Measurements from ENCODE around the gene PEX7. TPM values are rescaled to one million over a fixed set of nuclear protein-coding genes. Genes with fewer than 3 reads are reported as not detected.
"Not testable (repeated sequence)": the region's sequence is repeated elsewhere in the genome, so short reads cannot be mapped to it uniquely, and the experiment has no call there.

Gene PEX7
- total RNA-seq, 4 donors from 2014 or later: 9.0 to 21.5 (median 11.7) TPM; not detected in 1

DNA sequence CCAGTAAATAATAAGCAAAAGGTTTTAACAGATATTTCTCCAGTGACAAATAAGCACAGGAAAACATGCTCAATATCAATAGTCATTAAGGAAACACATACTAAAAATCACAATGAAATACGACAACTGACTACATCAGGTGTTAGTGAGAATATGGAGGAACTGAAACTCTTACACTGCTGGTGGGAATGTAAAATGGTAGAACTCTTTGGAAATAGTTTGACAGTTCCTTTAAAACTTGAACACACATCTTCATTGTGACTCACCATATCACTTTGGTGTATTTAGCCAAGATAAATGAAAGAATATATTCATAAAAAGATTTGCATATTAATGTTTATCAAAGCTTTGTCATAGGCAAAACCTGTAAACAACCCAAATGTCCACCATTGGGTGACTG is 18.8 kb upstream of the PEX7 start:
- TF ChIP-seq, protein P1, sequence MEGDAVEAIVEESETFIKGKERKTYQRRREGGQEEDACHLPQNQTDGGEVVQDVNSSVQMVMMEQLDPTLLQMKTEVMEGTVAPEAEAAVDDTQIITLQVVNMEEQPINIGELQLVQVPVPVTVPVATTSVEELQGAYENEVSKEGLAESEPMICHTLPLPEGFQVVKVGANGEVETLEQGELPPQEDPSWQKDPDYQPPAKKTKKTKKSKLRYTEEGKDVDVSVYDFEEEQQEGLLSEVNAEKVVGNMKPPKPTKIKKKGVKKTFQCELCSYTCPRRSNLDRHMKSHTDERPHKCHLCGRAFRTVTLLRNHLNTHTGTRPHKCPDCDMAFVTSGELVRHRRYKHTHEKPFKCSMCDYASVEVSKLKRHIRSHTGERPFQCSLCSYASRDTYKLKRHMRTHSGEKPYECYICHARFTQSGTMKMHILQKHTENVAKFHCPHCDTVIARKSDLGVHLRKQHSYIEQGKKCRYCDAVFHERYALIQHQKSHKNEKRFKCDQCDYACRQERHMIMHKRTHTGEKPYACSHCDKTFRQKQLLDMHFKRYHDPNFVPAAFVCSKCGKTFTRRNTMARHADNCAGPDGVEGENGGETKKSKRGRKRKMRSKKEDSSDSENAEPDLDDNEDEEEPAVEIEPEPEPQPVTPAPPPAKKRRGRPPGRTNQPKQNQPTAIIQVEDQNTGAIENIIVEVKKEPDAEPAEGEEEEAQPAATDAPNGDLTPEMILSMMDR (IDR thresholded peaks at IDR 0.05): no peak
- no peak for TF ChIP-seq POLR2A (IDR thresholded peaks at IDR 0.05)

DNA sequence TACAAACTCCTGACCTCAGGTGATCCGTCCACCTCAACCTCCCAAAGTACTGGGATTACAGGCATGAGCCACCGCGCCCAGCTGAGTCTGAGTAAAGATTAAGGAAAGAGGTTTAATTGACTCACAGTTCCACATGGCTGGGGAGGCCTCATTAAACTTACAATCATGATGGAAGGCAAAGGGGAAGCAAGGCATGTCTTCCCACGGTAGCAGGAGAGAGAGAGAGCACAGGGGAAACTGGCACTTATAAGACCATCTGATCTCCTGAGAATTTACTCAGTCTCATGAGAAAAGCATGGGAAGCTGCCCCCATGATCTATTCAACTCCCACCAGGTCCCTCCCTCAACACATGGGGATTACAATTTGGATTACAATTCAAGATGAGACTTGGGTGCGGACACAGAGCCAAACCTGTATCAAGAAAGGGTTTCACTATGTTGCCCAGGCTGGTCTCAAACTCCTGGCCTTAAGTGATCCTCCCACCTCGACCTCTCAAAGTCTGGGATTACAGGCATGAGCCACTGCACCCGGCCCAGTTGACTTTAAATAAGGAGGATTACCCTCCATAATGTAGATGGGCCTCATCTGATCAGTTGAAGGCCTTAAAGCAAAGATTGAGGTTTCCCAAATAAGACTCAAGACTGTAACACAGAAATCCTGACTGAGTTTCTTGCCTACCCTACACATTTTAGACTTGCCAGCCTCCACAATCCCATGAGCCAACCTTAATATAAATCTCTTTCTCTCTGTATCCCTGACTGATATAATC is 13.1 kb upstream of the PEX7 start:
- Histone ChIP-seq H3K27me3 (no peaks in the 10 kb centered on the region), H3K9me3 (no peaks in the 10 kb centered on the region), H3K36me3 (no peaks in the 10 kb centered on the region), H3K27ac (no peak overlapping the region), H3K4me3 (no peak overlapping the region), H3K4me1 (no peaks in the 10 kb centered on the region)
- intact Hi-C loops (cut with DNase I; ENCODE audit: low total_unique reads): no loop called here
- TF ChIP-seq POLR2A (IDR thresholded peaks at IDR 0.05): no peak
- TF ChIP-seq, protein P1 (IDR thresholded peaks at IDR 0.05): no peak
- DNase-seq: no peak

More for the DNA sequence above, 18.8 kb upstream of the PEX7 start:
- no peaks in the 10 kb centered on the region for H3K27me3 ChIP-seq
- H3K27ac ChIP-seq: no peak overlapping the region
- H3K4me3 ChIP-seq: no peak overlapping the region
- H3K36me3 ChIP-seq: no peaks in the 10 kb centered on the region
- H3K9me3 ChIP-seq: no peaks in the 10 kb centered on the region
- DNase-seq: no peak
- no peaks in the 10 kb centered on the region for H3K4me1 ChIP-seq
- intact Hi-C loops (cut with DNase I; ENCODE audit: low total_unique reads): no loop called here

DNA sequence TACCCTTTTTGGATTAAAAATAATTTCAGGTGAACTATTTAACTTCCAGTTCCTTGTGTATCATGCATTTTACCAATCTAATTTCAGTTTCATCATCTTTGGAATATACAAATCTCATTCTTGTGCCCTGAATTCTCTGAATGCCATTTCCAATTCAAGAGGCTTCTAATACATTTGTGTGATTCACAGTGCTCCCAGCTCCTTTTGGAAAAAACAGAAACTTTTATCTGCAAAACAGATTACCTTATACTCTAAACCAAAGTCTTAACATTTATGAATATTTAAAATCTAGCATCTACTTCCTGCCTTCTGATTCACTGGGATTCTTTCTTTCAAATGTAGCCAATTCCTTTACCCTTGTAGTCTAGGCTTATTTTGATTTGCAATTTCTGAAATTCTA is 11.1 kb upstream of the PEX7 start:
- H3K27me3 ChIP-seq: no peaks in the 10 kb centered on the region
- H3K4me3 ChIP-seq: no peak overlapping the region
- intact Hi-C loops (cut with DNase I; ENCODE audit: low total_unique reads): no loop called here
- H3K4me1 ChIP-seq: no peaks in the 10 kb centered on the region
- H3K27ac ChIP-seq: no peak overlapping the region
- no peaks in the 10 kb centered on the region for H3K9me3 ChIP-seq
- no peak for DNase-seq
- TF ChIP-seq, protein P1 (IDR thresholded peaks at IDR 0.05): no peak
- no peak for TF ChIP-seq POLR2A (IDR thresholded peaks at IDR 0.05)
- H3K36me3 ChIP-seq: no peaks in the 10 kb centered on the region

DNA sequence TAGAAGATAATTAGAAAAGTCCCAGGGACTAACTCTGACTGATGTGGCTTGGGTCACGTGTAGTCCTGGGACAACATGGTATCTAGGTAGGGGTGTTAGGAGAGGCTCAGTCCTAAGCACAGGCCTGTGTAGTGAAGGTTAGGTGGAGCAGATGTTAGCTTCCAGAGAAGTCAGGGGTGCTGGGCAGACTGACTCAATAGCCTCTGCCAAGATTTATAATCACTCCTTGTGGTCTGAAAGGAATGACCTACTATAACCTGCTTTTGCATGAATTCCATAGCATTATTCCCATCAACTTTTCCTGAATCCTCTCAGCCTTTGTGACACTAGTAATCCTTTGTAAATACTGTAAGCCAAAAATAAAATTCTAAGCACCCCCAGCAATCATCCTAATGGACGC is 10.2 kb upstream of the PEX7 start:
- H3K4me1 ChIP-seq: no peaks in the 10 kb centered on the region

DNA sequence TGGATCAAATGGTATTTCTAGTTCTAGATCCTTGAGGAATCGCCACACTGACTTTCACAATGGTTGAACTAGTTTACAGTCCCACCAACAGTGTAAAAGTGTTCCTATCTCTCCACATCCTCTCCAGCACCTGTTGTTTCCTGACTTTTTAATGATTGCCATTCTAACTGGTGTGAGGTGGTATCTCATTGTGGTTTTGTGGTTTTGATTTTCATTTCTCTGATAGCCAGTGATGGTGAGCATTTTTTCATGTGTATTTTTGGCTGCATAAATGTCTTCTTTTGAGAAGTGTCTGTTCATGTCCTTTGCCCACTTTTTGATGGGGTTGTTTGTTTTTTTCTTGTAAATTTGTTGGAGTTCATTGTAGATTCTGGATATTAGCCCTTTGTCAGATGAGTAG is 6.8 kb upstream of the PEX7 start:
- H3K27ac ChIP-seq; DNase-seq; H3K27me3 ChIP-seq; H3K4me3 ChIP-seq; H3K36me3 ChIP-seq; H3K4me1 ChIP-seq; intact Hi-C loops (cut with DNase I; ENCODE audit: low total_unique reads); H3K9me3 ChIP-seq: not testable (repeated sequence)

More for the DNA sequence above, 10.2 kb upstream of the PEX7 start:
- TF ChIP-seq, protein P1 (IDR thresholded peaks at IDR 0.05): no peak
- TF ChIP-seq POLR2A (IDR thresholded peaks at IDR 0.05): no peak
- Histone ChIP-seq H3K27me3 (no peaks in the 10 kb centered on the region), H3K9me3 (no peaks in the 10 kb centered on the region), H3K4me3 (no peak overlapping the region), H3K36me3 (no peaks in the 10 kb centered on the region), H3K27ac (no peak overlapping the region)
- DNase-seq: no peak
- intact Hi-C loops (cut with DNase I; ENCODE audit: low total_unique reads): no loop called here

All from uterus (tissue), 4 donors.